OCI-LY7 (cell line): ENCODE data around the gene EHMT2. TPM values are rescaled to one million over a fixed set of nuclear protein-coding genes. Genes with fewer than 3 reads are reported as not detected.
"Not testable (repeated sequence)": the region's sequence is repeated elsewhere in the genome, so short reads cannot be mapped to it uniquely, and the experiment has no call there.

Source experiments
- BruUV-seq: library from RNA; stranded (reverse); fragments of 400-500 nt; replicated peaks from 2 replicates; lab custom pipeline; 2021; lab: Mats Ljungman, UMichigan
- CTCF ChIA-PET: fragments of 300-600 bp; sonication (Branson Sonifier 250); formaldehyde crosslinking; loops from one replicate; lab custom pipeline; 2022; ENCODE audit warnings: antibody characterized with exemption; ENCODE audit not compliant: unreplicated experiment; lab: Charles Lee
- POLR2A ChIA-PET: fragments of 300-600 bp; sonication (Branson Sonifier 250); formaldehyde crosslinking; loops from one replicate; lab custom pipeline; 2022; ENCODE audit warnings: antibody characterized with exemption; lab: Charles Lee
- DNase-seq: peaks from one replicate; pipeline ENCODE4 v3.0.0-alpha.2; 2015; ENCODE audit warnings: low spot score
- H2AFZ ChIP-seq: fragments of 200-600 bp; sonication (generic), shearing (Covaris generic); 2 replicates; pipeline ENCODE4 v1.6.1; 2014; ENCODE audit warnings: mild to moderate bottlenecking, antibody characterized with exemption, low read length, moderate library complexity
- H3K27ac ChIP-seq: fragments of 200-600 bp; sonication (generic); 2 replicates; pipeline ENCODE4 v1.5.1; 2014; ENCODE audit warnings: mixed run types, low read depth, mild to moderate bottlenecking, moderate library complexity, low read length, inconsistent platforms; ENCODE audit not compliant: poor library complexity, severe bottlenecking
- H3K36me3 ChIP-seq: fragments of 200-600 bp; sonication (generic); 2 replicates; pipeline ENCODE4 v1.6.1; 2014; ENCODE audit warnings: mild to moderate bottlenecking, antibody characterized with exemption, low read length, moderate library complexity, mixed read lengths; ENCODE audit not compliant: insufficient read depth
- H3K4me1 ChIP-seq: fragments of 200-600 bp; sonication (generic); 2 replicates; pipeline ENCODE4 v1.5.1; 2014; ENCODE audit warnings: mild to moderate bottlenecking, low read length; ENCODE audit not compliant: insufficient read depth, poor library complexity, severe bottlenecking
- H3K4me2 ChIP-seq: fragments of 200-600 bp; sonication (generic); 2 replicates; pipeline ENCODE4 v1.6.1; 2014; ENCODE audit warnings: mild to moderate bottlenecking, low read length
- H3K4me3 ChIP-seq: fragments of 200-600 bp; sonication (generic); 2 replicates; pipeline ENCODE4 v1.5.1; 2014; ENCODE audit warnings: mild to moderate bottlenecking, low read depth, low read length; ENCODE audit not compliant: poor library complexity, severe bottlenecking
- H3K79me2 ChIP-seq: fragments of 200-600 bp; sonication (generic); 2 replicates; pipeline ENCODE4 v1.6.1; 2016; ENCODE audit warnings: low read depth, mild to moderate bottlenecking, low read length, moderate library complexity, mixed read lengths; ENCODE audit not compliant: insufficient read depth
- H3K9me2 ChIP-seq: fragments of 200-600 bp; sonication (generic); 2 replicates; pipeline ENCODE4 v1.6.1; 2016; ENCODE audit warnings: mild to moderate bottlenecking, low read length, mixed read lengths; ENCODE audit not compliant: insufficient read depth
- H3K9me3 ChIP-seq: fragments of 200-600 bp; sonication (generic); 2 replicates; pipeline ENCODE4 v1.6.1; 2014; ENCODE audit warnings: mild to moderate bottlenecking, mixed run types, low read length, mixed read lengths
- H4K20me1 ChIP-seq: fragments of 200-600 bp; sonication (generic); 2 replicates; pipeline ENCODE4 v1.6.1; 2014; ENCODE audit warnings: mild to moderate bottlenecking, antibody characterized with exemption, low read length, moderate library complexity, mixed read lengths; ENCODE audit not compliant: insufficient read depth
- CTCF ChIP-seq: fragments of 200-600 bp; sonication (generic); conservative IDR thresholded peaks from 2 replicates; pipeline ENCODE4 v1.5.1; 2014; ENCODE audit warnings: mild to moderate bottlenecking, antibody characterized with exemption, low read length, moderate library complexity, mixed read lengths
- EZH2phosphoT487 ChIP-seq: fragments of 200-600 bp; sonication (generic); IDR thresholded peaks from 2 replicates; pipeline ENCODE4 v1.6.1; 2018; ENCODE audit warnings: low read depth, borderline replicate concordance, mild to moderate bottlenecking, mixed run types, antibody characterized with exemption, low read length, moderate library complexity, mixed read lengths
- intact Hi-C: fragments of 100-400 bp; cut with micrococcal nuclease; formaldehyde crosslinking; loops from one replicate; pipeline ENCODE4 v1.10.0; 2022; ENCODE audit not compliant: unreplicated experiment
- total RNA-seq, 2 experiments: library from RNA; depleted of rRNA in 1 of 2; stranded (reverse); fragments of >200 nt in 1 of 2; shearing (Covaris generic) in 1 of 2; gene quantifications; 2 replicates each; pipeline ENCODE4 v1.2.3, GENCODE V29; 2014 to 2022

Gene EHMT2
- total RNA-seq, 2 experiments from 2014 or later, result 49.5 to 76.8 TPM

DNA sequence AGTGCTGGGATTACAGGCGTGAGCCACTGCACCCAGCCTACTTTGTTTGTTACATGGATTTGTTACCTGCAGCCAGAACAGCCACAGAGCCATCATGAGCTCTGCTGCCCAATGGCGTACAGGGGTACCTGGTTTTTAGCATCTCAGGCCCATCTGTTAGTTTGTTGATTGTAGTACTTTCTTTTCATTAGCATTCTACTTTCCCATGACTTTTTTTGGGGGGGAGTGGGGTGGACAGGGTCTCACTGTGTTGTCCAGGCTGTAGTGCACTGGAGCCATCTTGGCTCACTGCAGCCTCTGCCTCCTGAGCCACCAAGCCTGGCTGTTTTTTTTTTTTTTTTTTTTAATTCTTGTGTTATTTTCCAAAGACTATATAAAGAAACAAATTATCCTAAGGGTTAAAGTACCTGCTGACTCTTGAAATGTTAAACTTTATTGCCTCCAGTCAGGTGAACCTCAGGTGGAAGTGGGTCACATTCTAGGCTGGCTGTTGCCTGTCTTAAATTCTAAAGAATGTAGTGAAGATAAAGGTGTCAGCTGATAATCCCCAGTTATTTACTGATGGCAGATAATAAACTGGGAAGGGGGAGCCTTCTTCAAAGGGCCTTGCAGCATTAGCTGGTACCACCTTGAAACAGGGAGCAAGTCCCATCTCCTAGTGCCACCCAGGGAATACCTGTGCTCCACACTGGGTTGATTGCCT is 50.1 kb downstream of the EHMT2 start:
- no TSS peak for BruUV-seq
- H3K4me3 ChIP-seq, result no peak overlapping the region
- no peak overlapping the region for H3K27ac ChIP-seq
- intact Hi-C loops, result no loop called here
- no peaks in the 10 kb centered on the region for H3K9me2 ChIP-seq
- no peaks in the 10 kb centered on the region for H4K20me1 ChIP-seq
- no peak for DNase-seq
- H3K4me2 ChIP-seq, result no peak overlapping the region
- H3K36me3 ChIP-seq, result no peaks in the 10 kb centered on the region
- H3K4me1 ChIP-seq, result no peaks in the 10 kb centered on the region
- POLR2A ChIA-PET, result interaction anchor here (0.7 kb wide), 1 partner anchor 10 kb away, joined by 5 read pairs; no protein-coding TSS in a partner anchor
- H3K9me3 ChIP-seq, result no peaks in the 10 kb centered on the region
- no peak for TF ChIP-seq EZH2phosphoT487
- no peak for TF ChIP-seq CTCF
- no peak overlapping the region for H2AFZ ChIP-seq
- H3K79me2 ChIP-seq, result no peaks in the 10 kb centered on the region
- CTCF ChIA-PET, result no interaction called here

DNA sequence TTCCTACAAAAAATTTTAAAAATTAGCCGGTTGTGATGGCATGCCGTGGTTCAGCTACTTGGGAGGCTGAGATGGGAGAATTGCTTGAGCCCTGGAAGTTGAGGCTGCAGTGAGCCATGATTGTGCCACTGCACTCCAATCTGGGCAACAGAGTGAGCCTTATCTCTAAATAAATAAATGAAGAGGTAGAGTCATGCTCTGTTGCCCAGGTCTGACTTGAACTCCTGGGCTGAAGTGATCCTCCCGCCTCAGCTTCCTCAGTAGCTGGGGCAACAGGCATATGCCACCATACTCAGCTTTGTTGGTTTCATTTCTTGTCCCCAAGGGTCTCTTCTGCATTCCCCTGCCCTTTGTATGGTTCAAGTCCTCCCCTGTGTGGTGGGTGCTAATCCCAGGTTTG is 53.0 kb downstream of the EHMT2 start:
- POLR2A ChIA-PET, result interaction anchor here (0.8 to 1.0 kb wide), 2 partner anchors 12 to 117 kb away, joined by 4 read pairs; no protein-coding TSS in a partner anchor
- no peak overlapping the region for H3K27ac ChIP-seq
- no peak overlapping the region for H2AFZ ChIP-seq
- DNase-seq, result no peak
- peaks cover 26% of the 10 kb centered on the region for H3K36me3 ChIP-seq
- no peak overlapping the region for H3K4me2 ChIP-seq
- H3K4me1 ChIP-seq, result peaks cover 2% of the 10 kb centered on the region
- H3K4me3 ChIP-seq, result no peak overlapping the region
- H3K79me2 ChIP-seq, result peaks cover 1% of the 10 kb centered on the region; the same call in 1 of the 2 replicates
- no TSS peak for BruUV-seq
- TF ChIP-seq CTCF (no peak), EZH2phosphoT487 (no peak)
- CTCF ChIA-PET, result no interaction called here
- intact Hi-C loops, result no loop called here
- H3K9me3 ChIP-seq, result no peaks in the 10 kb centered on the region
- peaks cover 3% of the 10 kb centered on the region; the same call in 1 of the 2 replicates for H4K20me1 ChIP-seq
- H3K9me2 ChIP-seq, result no peaks in the 10 kb centered on the region

- intact Hi-C loops, result no loop called here
- Histone ChIP-seq H3K4me1 (peaks cover 25% of the 10 kb centered on the region), H2AFZ (no peak overlapping the region), H3K79me2 (peaks cover 24% of the 10 kb centered on the region), H3K9me2 (no peaks in the 10 kb centered on the region), H3K36me3 (peaks cover 50% of the 10 kb centered on the region), H3K9me3 (no peaks in the 10 kb centered on the region), H3K27ac (no peak overlapping the region), H3K4me2 (no peak overlapping the region), H4K20me1 (peaks cover 26% of the 10 kb centered on the region), H3K4me3 (no peak overlapping the region)
- TF ChIP-seq EZH2phosphoT487 (no peak), CTCF (no peak)
- DNase-seq, result peak; percentile 44
- CTCF ChIA-PET, result no interaction called here
- POLR2A ChIA-PET, result interaction anchor here (0.7 kb wide), 1 partner anchor 11 kb away, joined by 3 read pairs; no protein-coding TSS in a partner anchor
- no TSS peak for BruUV-seq
Measured at GRCh38 chr6:31842053-31842452, 55.4 kb downstream of the EHMT2 start.

GRCh38 chr6:31839779-31840126 is 57.7 kb downstream of the EHMT2 start:
- intact Hi-C loops, result loop anchor here (10.0 kb wide), 1 partner anchor 345 kb away; the partner anchor contains the start of gene MICB

More at GRCh38 chr6:31839779-31840126, 57.7 kb downstream of the EHMT2 start:
- H3K4me3 ChIP-seq, DNase-seq, H2AFZ ChIP-seq, H3K9me2 ChIP-seq, BruUV-seq, H3K27ac ChIP-seq, H3K9me3 ChIP-seq, CTCF ChIA-PET: not testable (repeated sequence)
- Histone ChIP-seq H3K79me2 (peaks cover 47% of the 10 kb centered on the region), H3K4me1 (peaks cover 28% of the 10 kb centered on the region), H4K20me1 (peaks cover 39% of the 10 kb centered on the region), H3K4me2 (0 out of 2 replicates have a peak overlapping the region, but pooled peaks have one; percentile 96), H3K36me3 (peaks cover 73% of the 10 kb centered on the region)
- POLR2A ChIA-PET, result interaction anchor here (1.0 kb wide), 1 partner anchor 19 kb away, joined by 3 read pairs; no protein-coding TSS in a partner anchor
